Measurements from ENCODE around the gene TLE2. TPM values are rescaled to one million over a fixed set of nuclear protein-coding genes. Genes with fewer than 3 reads are reported as not detected.
A peak's percentile ranks its signal among the peaks of the same experiment; 100 is the strongest.

Gene TLE2
- total RNA-seq, 1 donor from 2014 or later = 23.3 TPM

GRCh38 chr19:3062165-3063105 is 33.4 kb upstream of the TLE2 start, which contains the start of gene TLE5:
Gene TLE5 (minus strand): TSS chr19:3062495. CDS start chr19:3062200, 295 bp downstream.
- DNase-seq (ENCODE audit: low read depth) = no peak
- Histone ChIP-seq H3K27me3 (ENCODE audit: control insufficient read depth, insufficient read depth, low read length) (no peaks in the 10 kb centered on the region), H3K4me3 (ENCODE audit: low read depth, low read length) (peak within 1 kb of the TSS; percentile 74), H3K36me3 (ENCODE audit: control insufficient read depth, insufficient read depth, low read length) (peaks cover 3% of the 10 kb centered on the region)
- no peak for TF ChIP-seq CTCF (IDR thresholded peaks at IDR 0.05; ENCODE audit: insufficient read depth, low read length, poor library complexity, severe bottlenecking)

GRCh38 chr19:3061182-3062161 is 32.4 kb upstream of the TLE2 start:
- DNase-seq (ENCODE audit: low read depth) = no peak
- no peak for TF ChIP-seq CTCF (IDR thresholded peaks at IDR 0.05; ENCODE audit: insufficient read depth, low read length, poor library complexity, severe bottlenecking)
- Histone ChIP-seq H3K4me3 (ENCODE audit: low read depth, low read length) (peak overlapping the region; percentile 74), H3K36me3 (ENCODE audit: control insufficient read depth, insufficient read depth, low read length) (peaks cover 3% of the 10 kb centered on the region), H3K27me3 (ENCODE audit: control insufficient read depth, insufficient read depth, low read length) (no peaks in the 10 kb centered on the region)

- H3K4me3 ChIP-seq (ENCODE audit: low read depth, low read length) = peak overlapping the region; percentile 74
- no peak for TF ChIP-seq CTCF (IDR thresholded peaks at IDR 0.05; ENCODE audit: insufficient read depth, low read length, poor library complexity, severe bottlenecking)
- DNase-seq (ENCODE audit: low read depth) = no peak
- H3K36me3 ChIP-seq (ENCODE audit: control insufficient read depth, insufficient read depth, low read length) = peaks cover 3% of the 10 kb centered on the region
- H3K27me3 ChIP-seq (ENCODE audit: control insufficient read depth, insufficient read depth, low read length) = no peaks in the 10 kb centered on the region
These were observed 31.7 kb upstream of the TLE2 start for GRCh38 chr19:3060857-3061181.

GRCh38 chr19:3059653-3060052 is 30.6 kb upstream of the TLE2 start:
- no peak for TF ChIP-seq CTCF (IDR thresholded peaks at IDR 0.05; ENCODE audit: insufficient read depth, low read length, poor library complexity, severe bottlenecking)
- Histone ChIP-seq H3K4me3 (ENCODE audit: low read depth, low read length) (no peak overlapping the region), H3K27me3 (ENCODE audit: control insufficient read depth, insufficient read depth, low read length) (no peaks in the 10 kb centered on the region), H3K36me3 (ENCODE audit: control insufficient read depth, insufficient read depth, low read length) (peaks cover 5% of the 10 kb centered on the region)
- no peak for DNase-seq (ENCODE audit: low read depth)

- Histone ChIP-seq H3K27me3 (ENCODE audit: control insufficient read depth, insufficient read depth, low read length) (no peaks in the 10 kb centered on the region), H3K36me3 (ENCODE audit: control insufficient read depth, insufficient read depth, low read length) (peaks cover 5% of the 10 kb centered on the region), H3K4me3 (ENCODE audit: low read depth, low read length) (no peak overlapping the region)
- DNase-seq (ENCODE audit: low read depth) = no peak
- no peak for TF ChIP-seq CTCF (IDR thresholded peaks at IDR 0.05; ENCODE audit: insufficient read depth, low read length, poor library complexity, severe bottlenecking)
These were observed 29.8 kb upstream of the TLE2 start for GRCh38 chr19:3058821-3059314.

Data from kidney epithelial cell (primary cell).